Astrocyte (in vitro differentiated cells and primary cell): ENCODE data around the gene ZFYVE27.

Experiments
- EZH2 ChIP-seq: IDR thresholded peaks from 2 replicates; pipeline ENCODE4 v1.6.1; 2012; ENCODE audit warnings: mild to moderate bottlenecking, low read length, inconsistent platforms; ENCODE audit not compliant: insufficient read depth
- TF ChIP-seq, protein P1 (sequence below): IDR thresholded peaks from 2 replicates; pipeline ENCODE4 v1.5.1; 2011; ENCODE audit warnings: low read depth, mild to moderate bottlenecking, inconsistent platforms, low read length, moderate library complexity; ENCODE audit not compliant: insufficient read depth

DNA sequence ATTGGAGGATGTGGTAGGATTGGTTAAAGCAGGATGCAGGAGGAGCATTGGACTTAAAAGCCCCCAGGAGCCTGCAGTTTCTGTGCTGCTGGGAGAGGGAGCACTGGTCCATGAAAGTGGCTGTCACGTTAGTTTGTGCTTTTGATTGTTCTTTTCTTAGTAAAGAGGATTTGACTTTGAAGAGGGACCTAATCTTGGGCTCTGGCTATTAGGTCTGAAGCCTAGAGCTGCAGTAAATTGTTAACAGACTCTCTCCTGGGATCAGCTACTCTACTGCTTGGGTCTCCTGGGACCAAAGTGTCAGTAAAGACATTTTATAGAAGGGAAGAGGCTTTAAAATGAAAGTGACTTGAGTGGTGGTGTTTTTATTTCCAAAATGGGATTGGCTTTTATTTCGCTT lies 3.7 kb downstream of the ZFYVE27 start:
- TF ChIP-seq, protein P1, sequence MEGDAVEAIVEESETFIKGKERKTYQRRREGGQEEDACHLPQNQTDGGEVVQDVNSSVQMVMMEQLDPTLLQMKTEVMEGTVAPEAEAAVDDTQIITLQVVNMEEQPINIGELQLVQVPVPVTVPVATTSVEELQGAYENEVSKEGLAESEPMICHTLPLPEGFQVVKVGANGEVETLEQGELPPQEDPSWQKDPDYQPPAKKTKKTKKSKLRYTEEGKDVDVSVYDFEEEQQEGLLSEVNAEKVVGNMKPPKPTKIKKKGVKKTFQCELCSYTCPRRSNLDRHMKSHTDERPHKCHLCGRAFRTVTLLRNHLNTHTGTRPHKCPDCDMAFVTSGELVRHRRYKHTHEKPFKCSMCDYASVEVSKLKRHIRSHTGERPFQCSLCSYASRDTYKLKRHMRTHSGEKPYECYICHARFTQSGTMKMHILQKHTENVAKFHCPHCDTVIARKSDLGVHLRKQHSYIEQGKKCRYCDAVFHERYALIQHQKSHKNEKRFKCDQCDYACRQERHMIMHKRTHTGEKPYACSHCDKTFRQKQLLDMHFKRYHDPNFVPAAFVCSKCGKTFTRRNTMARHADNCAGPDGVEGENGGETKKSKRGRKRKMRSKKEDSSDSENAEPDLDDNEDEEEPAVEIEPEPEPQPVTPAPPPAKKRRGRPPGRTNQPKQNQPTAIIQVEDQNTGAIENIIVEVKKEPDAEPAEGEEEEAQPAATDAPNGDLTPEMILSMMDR: no peak
- no peak for TF ChIP-seq EZH2
